Activated CD4-positive, alpha-beta T cell treated with anti-CD3 and anti-CD28 coated beads, Interleukin-2, amount 50 U/mL, for 24 hours (primary cell): ENCODE results near the gene ZFHX3.

Experiments used
- DNase-seq, 2 donors: peaks; one replicate each; pipeline ENCODE4 v3.0.0-alpha.2; 2020; ENCODE audit warnings: low read depth in 1 of 2, low spot score in 1 of 2

ZFHX3 gene

DNA sequence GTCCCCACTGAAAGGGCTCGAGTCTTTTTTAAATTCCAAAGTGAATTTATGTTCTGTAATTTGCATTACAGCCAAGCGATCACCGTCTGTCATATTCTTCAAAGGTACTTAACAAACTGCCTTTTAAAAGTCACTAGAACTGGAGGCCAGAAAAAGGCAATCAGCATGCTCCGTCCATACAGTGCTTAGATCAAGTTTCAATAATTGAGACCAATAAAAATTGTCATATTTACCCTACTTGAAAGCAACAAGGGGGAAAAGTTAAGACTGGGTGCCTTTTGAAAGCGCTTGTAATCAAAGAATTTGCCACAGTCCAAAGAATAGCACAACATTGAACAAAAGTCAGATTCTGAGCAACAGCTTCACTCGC lies 9.0 kb upstream of the ZFHX3 start:
- DNase-seq = no peak

DNA sequence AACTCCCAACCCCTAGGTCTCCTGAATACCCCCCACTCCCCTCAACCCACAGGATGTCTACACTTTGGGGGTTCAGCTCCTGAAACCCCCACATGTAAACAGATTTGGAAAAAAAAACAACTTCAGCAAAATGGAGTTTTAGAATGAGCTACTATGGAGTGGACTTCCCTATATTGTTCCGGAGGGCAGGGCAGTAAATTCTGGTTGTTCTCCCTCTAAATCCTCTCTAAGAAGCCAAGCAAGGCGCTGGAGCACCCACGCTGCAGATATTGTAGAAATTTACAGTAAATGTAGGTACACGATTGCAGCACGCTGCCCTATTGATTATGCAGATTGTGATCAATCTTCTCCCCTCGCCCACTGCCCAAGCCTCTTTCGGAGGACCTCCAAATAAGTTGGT lies 8.5 kb upstream of the ZFHX3 start:
- no peak for DNase-seq

DNA sequence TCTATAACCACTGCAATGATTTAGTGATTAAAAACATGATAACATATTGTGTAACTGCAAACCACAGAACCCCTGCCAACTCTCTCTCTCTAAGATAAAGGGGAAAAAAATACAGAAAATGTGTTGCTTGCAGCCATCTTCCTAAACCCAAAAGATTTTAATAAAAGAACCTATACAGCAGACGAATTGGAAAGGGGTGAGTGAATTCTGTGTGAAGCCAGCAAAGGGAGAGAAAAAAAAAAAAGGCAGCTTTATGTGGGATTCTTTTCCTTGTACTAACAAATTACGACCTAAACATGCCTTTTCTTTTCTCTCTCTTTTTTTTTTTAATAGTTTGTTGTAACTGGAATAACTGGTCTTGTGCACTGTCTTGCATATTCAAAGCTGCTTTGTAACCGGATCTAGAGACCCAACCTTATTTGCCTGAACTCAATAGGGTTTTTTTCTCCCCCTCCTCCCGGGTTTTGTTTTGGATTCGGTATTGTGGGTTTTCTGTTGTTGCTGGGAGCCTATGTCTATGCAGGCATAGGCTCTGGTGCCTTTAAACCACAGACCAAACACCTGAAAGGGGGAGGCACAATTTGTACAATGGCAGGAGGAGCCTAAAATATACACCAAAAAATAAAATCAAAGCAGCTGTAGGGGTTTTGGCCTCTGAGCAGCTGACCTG lies 7.0 kb upstream of the ZFHX3 start:
- DNase-seq = no peak

DNA sequence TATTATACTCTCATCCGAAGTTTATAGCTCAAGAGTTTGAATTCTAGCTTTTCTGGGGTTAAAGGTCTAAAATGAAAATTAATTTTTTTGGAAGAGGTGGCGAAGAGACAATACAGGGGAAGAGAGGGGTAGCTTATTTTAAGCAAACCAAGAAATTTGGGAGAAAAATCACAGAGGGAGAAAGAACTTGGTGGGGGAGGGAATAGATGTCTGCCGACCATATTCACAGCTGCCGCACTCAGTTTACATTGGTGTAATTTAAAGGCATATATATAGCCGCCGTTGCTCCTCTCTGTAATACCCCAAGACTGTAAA lies 6.5 kb upstream of the ZFHX3 start:
- DNase-seq = no peak

DNA sequence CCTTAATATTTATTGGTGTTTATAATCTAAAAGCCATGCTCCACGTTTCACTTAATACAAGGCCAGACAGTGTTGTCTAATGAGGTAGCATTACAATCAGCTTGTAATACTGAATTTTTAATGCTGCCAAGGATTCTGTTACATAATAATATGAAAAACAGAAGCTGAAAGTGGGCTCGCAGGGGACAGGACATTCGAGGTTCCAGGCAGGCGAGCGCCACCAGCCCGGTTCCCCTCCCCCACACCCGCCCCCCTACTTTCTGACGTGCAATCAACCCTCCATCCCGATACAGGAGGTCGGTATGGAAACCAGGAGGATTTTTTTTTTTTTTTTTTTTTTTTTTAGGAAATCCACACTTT lies 6.2 kb upstream of the ZFHX3 start:
- no peak for DNase-seq

DNA sequence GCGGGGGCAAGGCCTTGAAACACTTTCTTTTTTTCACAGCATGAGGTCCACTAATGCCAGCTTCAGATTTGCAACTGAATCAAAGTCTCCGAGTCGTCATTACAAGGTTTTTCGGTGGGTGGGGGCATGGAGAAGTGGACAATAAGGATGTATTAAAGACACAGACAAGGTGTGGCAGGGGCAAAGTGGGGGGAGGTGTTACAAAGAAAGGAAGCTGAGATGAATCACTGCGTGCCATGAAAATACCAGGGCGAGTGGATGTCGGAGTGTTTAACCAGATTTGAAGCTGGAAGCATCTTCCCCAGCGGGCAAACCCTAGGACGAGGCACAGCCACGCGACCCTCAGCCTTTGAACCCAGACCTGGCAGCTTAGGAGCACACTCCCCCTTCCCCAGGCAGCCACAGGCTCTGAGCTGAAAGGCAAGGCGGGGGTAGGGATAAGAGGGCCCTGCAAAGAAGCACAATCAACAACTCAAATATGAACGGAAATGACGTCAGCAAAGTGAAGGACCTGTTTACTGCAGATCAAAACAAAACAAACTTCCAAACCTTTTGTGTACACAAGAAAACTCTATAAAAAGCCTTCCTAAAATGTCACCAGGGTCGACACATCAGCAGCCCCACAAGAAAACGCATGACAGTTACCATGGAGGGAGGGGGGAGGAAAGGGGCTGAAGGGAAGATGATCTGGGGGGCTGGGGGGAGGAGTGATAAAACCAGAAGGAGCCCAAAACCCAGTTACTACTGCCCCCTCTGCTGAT lies 5.6 kb upstream of the ZFHX3 start:
- DNase-seq = no peak

DNA sequence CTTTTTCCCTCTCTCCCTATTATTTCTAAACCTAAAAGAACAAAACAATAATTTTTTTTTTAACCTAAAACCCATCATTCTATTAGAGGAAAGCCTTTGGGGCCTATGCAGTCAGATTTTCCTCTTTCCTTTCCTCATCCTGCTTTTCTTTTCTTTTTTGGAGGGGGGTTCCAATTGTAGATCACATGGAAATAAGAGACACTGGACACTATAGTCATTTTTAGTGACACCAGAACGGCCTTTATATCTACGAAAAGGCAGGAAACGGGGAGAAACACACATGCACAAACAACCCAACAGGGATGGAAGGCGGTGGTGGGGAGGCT lies 5.1 kb upstream of the ZFHX3 start:
- no peak for DNase-seq

DNA sequence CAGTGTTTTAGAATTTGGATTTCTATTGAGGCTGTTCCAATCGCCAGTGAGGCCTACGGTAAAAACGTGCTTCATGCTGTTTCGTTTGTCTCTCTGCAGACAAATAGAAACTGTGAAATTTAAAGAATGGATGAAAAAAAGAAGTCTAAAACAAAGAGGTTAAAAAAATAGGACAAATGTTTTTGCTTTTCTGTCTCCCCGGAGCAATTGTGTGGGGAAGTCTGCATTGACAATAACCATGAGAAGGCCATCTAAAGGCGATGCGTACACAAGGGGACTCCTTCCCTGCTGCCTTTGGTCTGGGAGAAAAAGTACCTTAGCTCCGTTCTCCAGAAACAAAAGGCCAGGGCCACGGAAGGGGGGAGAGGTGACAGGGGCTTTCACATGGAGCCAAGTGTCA lies 4.6 kb upstream of the ZFHX3 start:
- DNase-seq = no peak

DNA sequence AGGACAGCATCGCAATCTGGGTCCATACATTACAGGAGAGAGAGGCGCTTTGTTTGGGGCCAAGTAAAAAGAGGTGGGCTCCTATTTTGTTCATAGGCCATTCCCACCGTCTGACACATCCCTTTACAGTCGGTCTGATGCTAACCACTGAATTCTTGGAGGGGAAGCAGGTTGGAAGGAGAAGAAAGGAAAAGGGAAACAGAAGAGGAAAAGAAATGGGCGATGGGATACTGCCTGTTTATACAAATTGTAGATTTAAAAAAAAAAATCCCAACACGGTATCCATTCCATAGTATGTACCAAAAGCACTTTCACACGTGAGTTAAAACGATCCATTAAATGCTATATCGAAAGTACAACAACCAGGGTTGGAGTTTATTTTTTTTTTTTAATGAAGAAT lies 4.0 kb upstream of the ZFHX3 start:
- DNase-seq = no peak

DNA sequence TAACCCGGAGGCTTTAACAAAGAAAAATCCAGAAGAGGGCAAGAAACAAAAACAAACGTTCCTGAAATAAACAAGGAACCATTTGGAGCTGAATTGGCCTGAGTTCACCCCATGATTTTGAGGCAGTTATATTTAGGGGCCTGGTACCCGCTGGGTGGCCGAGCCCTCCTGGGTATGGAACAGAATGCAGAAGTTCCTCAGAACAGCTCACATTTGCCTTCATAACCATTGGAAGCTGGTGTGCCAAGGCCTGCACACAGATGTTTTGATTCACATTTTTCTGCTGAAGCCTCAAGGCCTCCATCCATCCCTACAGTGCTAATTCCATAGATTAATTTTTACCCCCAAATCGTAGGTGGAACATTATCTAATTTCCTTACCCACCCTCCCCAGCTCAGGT lies 3.3 kb upstream of the ZFHX3 start:
- no peak for DNase-seq

DNA sequence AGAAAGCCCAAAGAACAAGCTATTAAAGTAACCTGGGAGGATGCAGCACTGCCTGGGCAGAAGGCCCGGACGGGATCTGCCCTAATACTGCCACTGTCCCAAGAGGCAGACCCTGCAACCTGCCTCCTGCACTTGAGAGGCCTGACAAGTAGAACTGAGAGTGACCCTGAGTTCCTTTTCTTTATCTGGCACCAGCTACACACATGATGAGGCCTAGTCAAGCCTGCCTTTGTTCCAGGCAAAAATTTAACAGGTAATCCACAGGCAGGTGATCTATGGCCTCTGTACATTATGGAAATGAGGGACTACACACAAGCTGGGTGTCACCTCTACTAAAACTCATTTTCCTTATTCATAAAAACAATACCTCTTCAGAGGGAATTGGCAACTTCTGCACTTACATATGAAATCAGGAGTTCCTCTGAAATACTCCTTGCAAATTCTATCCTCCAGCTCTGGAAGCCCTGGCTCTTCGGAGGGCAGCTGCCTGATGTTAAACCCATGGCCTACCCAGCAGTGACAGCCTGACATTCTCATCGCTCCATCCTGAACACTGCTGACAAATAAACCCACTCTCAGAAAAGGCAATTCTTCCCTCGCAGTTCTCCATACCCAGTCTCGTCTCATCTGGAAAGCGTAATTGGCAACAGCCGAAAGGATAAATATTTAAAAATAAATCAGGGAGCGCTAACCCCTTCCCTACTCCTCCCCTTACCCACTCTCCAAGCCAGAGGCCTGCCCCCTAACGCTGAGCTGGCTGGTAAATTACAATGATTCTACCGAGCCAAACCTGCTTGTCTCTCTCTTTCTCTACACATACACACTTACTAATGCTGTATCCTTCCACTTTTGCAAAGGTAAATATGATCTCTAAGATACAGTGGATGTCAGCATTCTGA lies 2.5 kb upstream of the ZFHX3 start:
- DNase-seq = no peak

DNA sequence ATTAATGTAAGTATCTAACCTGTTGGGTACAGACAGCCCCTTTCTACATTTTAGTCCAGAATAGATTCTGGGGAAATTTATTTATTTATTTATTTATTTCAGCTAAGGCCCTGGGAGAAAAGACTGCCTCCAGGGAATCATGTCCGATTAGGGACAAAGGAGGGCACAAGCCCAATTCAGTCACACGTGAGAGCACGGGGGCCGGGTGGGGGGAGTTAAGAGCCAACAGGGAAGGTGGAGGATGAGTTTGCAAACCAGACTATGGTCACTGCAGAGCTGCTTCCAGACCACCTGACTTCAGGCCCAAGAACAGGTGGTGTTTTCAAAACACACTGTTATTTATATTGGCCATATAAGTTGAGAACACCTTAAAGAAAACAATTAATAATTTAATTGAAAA lies 1.6 kb upstream of the ZFHX3 start:
- DNase-seq = no peak

DNA sequence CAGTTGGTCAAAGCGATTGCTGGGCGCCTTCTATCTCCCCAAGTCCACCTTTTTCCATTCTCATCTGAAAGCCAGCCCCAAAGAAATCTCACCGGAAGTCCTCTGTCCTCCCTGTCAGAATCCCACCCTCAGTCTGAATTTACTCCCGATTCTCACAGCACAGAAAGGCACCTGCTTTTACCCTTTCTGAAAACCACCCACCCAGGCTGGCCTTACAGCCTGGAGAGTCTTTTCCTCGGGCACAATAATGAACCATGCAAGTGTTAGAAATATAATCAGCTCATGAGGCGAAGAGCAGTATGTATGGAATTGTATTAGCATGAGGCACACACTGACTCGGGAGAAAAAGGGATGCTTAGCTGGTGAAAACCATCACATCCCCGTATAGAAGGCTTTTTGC lies 1.2 kb upstream of the ZFHX3 start:
- no peak for DNase-seq

DNA sequence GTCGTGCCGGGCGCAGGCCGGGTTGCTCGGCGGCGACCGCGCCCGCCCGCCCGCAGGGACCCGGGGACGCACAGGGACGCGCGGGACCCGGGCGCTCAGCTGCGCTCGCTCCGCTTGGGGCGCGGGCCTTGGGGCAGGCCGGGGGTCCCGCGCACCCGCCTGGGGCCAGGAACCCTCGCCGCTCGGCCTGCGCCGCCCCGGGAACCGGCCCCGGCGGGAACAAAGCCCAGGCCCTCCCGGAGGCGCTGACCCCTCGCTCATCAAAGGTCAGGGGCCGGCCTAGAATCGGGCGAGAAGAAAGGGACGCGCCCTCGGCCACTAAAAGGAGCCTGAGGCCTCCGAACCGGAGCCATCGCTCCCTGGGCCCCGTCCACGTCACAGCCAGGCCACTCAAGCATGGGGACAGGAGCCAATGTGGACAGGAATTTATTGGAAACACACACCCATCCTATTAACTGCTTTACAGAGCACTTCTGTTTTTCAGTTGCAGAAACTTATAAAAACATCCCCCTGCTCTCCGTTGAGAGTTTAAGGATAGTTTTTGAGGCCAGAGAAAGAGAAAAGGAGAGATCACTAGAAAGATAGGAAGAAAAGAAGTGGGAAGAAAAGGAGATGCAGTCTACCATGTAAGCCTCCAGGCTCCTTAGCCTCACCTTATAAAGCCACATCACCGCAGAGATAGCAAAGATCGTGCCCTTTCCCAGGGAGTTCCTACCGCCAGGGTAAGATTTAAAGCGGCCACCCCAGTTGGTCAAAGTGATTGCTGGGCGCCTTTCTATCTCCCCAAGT lies 558 bp upstream of the ZFHX3 start:
- no peak for DNase-seq

DNA sequence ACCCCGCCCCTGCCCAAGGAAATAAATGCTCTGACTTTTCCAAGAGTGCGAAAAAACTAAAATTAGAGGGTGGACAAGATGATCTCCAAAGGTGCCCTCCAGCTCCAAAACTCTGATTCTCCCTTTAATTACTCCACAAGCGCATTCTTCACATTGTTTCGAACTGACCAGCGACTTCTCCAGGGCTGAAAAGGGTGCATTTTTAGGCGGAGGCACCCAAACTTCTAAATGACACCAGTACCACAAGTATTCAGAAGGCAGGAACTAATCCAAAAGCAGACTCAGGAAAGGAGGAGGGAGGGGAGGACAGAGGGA lies 750 bp downstream of the ZFHX3 start:
- no peak for DNase-seq

DNA sequence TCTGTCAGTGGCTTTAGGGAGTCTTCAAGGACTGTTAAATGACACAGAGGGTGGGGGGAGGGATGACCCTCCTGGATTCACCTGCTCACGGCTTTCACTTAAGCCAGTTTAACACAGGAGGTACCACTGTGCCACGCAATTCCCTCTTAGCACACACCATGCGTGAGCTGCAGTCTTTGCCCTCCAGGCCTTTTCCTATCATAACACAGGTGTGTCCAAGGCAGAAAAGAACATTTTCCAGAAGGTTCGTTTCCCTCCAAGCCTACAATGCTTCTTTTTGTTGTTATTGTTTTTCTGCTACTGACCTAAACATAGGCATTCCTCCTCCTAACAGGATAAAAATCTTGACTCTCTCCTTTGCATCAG lies 1.1 kb downstream of the ZFHX3 start:
- no peak for DNase-seq

DNA sequence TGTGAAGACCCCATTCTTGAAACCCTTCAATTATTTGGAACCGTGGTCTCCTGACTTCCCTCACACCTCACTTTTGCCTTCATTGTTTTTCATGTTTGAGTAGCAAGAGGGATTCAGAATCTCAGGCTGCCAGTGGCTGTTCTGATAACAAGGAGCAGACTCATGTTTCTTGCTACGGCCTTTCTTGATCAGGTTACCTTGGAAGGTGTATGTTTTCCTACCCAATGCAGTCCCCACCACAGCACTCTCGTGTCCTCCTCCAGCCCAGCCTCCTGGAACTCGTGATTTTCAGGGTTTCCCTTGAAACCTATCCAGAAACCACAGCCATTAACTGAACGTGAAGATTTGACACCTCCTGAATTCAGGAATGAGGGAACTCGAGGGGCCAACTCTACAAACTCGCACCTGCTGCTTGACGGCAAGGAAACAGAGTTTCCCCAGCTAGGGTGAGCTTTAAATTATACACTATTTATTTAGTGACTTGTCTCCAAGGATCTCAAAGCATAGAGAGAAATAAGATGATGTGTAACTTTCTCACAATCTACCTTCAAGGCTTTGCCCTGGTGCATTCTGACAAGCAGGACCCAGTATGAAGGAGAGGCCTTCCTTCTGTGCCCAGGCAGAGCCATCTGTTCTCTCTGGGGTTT lies 1.6 kb downstream of the ZFHX3 start:
- no peak for DNase-seq

DNA sequence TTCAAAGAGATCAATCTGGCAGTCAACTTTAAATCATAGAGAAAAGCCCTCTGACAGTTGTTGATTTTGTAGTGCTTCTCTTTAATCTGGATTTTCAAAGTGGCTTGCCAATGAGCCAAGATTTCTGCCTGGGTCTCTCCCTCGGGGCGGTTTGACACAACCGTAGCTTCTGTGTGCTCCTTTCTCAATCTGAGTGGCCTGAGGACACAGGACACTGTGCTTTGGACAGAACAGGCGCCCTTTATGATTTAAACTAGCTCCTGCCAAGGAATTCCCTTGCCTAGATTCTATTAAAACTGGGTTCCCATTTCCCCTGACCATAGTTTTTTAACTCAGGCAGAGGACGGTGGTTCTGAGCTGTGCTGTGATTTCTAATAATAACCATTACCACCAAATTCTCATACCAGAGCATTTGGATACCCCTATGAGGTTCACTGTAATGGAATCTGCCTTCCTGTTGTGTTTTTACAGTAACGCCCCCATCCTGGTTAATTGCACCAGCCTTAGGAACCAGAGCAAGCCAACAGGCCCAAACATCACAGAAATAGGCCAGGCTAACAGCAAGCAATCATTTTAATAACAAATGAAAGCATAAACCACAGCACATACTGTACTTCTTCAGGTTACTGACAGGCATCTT lies 4.0 kb downstream of the ZFHX3 start:
- no peak for DNase-seq

DNA sequence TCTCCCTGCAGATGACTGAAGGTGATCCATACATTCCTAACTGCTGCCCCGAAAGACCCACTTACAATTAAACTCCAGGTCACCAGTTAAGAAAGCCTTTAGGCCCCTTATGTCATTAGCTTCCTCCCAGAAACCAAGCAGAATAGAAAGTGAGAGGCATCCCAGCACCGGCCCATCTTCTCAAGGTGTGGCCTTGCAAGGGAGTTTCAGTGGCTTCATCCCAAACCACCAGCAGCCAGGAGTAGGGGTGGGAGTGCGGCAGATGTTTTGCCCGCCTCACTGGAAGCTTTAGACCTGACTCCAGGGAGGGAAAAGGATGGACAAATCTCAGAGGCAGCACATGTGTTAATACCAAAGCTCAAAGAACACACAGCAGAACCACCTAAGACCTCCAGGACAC lies 5.1 kb downstream of the ZFHX3 start:
- no peak for DNase-seq

DNA sequence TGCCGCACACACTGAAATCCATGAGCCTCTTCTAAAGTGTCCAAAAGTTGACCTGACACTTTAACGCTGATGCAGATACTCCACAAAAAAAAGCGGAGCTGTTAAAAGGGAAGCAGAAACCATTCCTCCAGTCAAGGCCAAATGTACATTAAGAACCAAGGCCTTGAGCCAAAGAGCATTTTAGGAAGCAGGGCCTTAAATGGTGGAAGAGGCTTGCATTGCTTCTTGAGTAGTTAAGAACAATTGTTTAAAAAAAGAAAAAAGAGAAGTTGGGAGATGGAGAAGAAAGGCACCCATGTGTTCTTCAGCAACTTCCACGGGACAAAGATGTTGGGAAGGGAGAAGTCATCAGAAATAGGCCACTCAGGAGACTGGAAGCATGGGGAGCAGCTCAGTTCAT lies 6.3 kb downstream of the ZFHX3 start:
- no peak for DNase-seq
